H54 (cell line): ENCODE data around the gene STON2.

Source experiments
- DNase-seq: peaks from one replicate; pipeline ENCODE4 v3.0.0; 2011; ENCODE audit warnings: low spot score, mixed read lengths; ENCODE audit not compliant: insufficient read length
- FAIRE-seq: peaks from 3 replicates; lab custom pipeline; 2011; peaks lifted over from hg19 to GRCh38; lab: Jason Lieb, UNC
- POLR2A ChIP-seq: IDR thresholded peaks from 2 replicates; pipeline ENCODE4 v1.6.1; 2011; ENCODE audit warnings: low read depth, mild to moderate bottlenecking, low read length

Gene STON2

DNA sequence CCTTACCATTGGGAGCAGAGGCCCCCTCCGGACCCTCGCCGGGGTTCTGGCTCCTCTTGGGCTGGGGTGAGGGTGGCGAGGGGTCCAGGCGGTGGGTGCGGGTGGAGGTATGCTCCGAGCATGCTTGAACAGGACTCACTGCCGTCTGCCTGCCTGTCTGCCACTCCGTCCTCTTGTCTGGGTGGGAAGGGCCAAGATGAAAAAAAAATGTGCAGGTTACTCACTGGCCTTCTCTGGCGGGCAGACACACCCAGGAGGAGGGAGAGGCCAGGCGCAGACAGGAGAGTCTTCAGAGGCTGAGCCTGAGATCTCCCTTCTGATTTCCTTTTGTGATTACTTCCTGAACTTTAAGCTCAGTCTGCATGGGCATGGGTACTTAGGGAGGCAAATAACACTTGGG is 76.1 kb downstream of the STON2 start:
- DNase-seq = peak; percentile 35
- FAIRE-seq = no peak
- TF ChIP-seq POLR2A = no peak

DNA sequence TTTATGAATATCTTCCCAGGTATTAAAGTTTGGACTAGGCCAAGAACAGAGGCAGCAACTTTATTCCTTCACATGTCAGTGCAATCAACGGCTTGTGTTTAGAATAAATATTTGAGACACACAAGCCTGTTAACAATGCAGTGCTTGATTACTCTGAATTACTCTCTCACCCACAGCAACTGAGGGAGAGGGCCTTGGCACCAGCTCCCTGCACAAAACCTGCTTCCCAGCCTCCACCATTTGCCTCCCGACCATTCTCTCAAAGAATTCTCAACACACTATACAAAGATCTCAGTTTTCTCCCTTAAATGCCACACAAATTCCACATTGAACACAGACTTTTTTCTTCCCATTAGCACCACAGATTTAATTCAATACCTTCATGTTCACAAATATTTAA is 77.0 kb downstream of the STON2 start:
- DNase-seq (no peak), FAIRE-seq (no peak)
- no peak for TF ChIP-seq POLR2A

DNA sequence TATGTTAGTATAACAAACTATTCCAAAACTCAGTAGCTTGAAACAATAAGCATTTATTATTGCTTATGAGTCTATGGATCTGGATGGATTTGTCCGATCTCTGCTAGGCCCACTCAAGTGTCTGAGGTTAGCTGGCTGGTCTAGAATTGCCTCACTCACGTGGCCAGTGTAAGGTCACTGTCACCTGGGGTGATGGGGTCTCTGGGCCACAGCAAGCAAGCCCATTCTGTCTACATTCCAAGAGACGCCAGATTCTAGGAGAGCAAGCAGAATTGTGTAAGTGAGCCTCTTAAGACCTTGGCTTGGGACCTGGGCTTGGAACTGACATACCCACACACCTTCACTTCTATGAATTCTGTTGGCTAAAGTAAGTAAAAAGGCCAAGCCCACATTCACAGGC is 80.2 kb downstream of the STON2 start:
- FAIRE-seq = no peak

DNA sequence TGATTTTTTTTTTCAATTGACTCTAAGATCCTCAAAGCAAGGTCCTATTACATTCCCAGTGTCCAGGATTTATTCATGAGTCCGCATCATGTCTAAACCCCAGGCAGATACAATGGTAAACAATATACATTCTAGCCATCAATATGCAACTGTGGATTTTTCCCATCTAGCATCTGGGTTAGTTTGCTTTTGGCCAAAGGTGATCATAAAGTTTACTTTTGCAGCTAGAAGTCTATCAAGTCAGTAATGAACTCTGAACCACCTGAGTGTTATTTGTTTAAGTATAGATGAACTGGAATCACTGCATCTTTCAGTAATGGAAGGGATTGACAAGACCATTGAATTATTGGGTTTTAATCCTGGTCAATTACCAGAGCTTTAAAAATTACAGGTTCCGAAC is 80.8 kb downstream of the STON2 start:
- FAIRE-seq (no peak), DNase-seq (no peak)
- TF ChIP-seq POLR2A = no peak

More for the DNA sequence above, 80.2 kb downstream of the STON2 start:
- no peak for DNase-seq
- TF ChIP-seq POLR2A = no peak

DNA sequence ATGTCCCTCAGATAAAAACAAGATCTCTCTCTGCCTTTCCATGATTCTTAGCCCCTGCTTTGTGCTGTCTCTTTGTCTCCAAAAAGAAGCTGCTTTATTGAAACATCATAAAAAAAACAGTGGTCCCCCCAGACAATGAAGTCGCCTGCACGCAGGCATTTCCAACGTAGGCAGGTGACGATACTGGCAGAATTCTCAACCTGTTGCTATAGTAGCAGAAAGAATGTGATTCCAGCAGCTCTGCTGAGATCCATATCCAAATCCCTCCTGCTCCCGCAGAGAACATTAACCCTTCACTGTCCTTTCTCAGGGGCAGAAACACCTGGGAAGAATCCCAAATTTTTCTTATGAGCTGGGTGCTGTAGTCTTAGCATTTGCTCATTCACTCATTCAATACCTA is 84.8 kb downstream of the STON2 start:
- no peak for FAIRE-seq
- DNase-seq = no peak
- no peak for TF ChIP-seq POLR2A

DNA sequence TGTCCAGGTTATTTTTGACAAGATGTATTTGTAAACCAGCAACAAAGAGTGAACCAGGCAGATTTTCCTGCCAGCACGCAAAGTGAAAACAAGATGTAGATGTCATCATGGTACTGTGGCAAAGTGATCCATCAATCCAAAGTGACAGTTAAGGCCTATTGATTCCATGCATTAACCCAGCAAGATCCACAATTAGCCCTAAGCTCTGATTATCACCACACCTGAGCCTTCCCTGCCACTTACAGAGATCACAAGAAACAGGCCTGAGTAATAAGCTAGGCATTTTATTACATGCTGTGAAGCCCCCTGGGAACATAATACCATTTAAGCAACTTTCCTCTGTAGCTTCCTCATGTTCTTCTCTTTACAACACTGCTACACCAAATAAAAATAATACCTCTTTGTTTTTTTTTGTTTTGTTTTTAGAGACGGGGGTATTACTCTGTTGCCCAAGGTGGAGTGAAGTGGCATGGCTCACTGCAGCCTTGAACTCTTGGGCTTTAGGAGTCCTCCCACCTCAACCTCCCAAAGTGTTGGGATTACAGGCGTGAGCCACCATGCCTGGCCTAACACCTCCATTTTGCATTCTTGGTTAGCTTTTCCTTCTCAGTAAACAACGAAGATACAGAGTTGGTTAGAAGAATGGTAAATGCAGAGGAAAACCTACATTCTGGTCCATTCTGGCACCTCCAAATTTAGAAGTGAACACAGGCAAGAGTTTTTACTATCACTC is 85.5 kb downstream of the STON2 start:
- no peak for FAIRE-seq

DNA sequence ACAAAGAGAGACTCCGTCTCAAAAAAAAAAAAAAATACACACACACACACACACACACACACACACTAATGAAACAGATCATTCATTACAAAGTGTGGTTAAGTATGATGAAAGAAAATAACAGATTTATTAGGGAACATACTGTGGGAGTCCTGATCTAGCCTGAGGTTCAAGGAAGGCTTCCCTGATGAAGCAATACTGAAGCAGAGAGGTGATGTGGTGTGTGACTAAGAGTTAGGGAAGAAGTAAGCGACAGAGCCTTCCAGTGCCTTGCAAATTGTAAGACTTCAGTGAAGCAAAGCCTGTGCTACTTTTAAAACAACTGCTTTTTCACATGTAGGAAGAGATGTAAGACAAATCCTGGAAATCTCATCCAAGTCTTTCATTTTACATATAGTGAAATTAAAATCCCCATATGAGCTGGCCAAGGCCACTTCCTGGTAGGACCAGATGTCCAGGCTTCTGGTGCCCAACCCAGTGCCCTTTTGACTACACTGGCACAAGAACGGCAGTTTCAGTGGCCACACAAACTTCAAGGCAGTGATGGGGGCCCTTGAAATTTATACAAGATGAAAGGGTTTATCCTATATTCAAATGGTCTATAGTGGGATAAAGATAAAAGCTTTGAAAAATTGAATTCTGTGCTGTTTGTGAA is 86.2 kb downstream of the STON2 start:
- FAIRE-seq = no peak
- TF ChIP-seq POLR2A = no peak

More for the DNA sequence above, 85.5 kb downstream of the STON2 start:
- no peak for DNase-seq
- no peak for TF ChIP-seq POLR2A

DNA sequence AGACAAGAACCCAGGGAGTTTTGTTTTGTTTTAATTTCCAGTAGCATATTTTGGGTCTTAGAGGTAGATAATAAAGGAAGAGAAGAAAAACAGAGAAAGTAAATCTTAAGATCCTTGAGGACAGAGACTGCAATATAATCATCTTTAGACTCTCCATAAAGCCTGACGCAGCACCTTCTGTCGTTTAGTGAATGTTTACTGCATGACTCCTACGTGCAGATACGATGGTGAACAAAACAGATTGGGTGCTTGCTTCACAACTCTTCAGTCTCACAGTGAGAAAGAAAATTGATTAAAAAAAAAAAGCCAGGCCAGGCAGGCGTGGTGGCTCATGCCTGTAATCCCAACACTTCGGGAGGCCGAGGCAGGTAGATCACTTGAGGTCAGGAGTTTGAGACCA is 86.9 kb downstream of the STON2 start:
- TF ChIP-seq POLR2A = no peak
- FAIRE-seq (no peak), DNase-seq (no peak)

More for the DNA sequence above, 86.2 kb downstream of the STON2 start:
- DNase-seq = no peak

DNA sequence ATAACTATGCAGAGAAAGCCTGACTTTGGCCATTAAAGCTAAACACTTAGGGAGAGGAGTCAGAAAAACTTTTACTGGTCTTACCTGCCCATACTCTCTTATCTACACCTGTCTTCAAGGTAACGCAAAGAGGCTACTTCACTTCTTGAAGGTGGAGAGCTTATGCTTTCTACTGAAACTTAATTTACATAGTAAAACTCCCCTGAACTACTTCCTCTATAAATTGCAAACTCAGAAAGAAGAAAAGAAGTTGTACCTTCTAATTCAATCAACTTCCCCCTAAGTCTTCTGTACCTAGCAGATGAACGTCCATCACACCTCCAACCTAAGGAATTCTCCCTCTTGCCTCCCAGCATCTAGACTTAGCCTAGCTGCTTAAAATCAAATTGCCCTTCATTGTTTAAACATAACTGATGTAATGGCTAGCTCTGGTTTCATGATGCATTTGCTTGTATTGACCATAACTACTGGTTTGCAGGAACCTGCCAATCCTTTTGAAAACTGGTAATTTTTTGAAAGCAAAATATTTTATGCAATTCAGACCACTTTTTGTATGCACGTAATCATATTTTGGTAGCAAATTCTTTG is 87.7 kb downstream of the STON2 start:
- FAIRE-seq (no peak), DNase-seq (no peak)
- no peak for TF ChIP-seq POLR2A

DNA sequence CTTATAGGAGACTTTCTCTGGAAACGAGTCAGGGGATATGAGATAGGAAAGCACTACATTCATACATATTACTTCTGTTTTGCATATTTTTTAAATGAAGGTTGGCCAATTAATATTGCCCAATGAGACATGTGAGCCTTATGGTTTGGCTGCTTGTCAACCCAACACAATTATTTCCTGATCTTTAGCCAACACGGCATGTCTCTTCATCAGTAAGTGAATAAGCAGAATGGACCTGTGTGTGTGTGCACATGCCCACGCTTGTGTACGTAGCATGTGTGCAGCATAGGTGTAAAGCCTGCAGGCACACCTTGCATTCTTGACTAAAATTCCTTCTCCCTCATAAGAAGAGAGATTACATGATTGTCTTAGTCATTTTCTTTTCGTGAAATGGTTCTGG is 88.3 kb downstream of the STON2 start:
- no peak for TF ChIP-seq POLR2A
- DNase-seq (no peak), FAIRE-seq (no peak)

DNA sequence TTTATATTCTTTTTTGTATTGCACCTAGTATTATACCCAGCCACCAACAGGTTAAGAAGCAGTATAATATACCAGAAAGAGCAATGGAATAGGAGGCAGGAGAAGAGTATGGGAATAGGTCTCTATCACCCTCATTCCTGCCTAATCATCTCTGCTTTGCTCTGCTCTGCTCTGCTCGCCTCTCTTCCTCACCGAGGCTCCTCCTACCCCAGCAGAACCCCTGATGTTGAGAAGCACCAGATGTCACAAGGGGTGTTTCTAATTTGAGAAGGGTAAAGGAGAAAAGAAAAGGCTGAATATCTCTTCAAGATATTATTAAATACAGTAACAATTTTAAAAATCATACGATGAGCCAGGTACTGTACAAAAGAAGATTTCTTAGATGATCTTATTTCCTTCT is 89.0 kb downstream of the STON2 start:
- FAIRE-seq (no peak), DNase-seq (no peak)
- no peak for TF ChIP-seq POLR2A

DNA sequence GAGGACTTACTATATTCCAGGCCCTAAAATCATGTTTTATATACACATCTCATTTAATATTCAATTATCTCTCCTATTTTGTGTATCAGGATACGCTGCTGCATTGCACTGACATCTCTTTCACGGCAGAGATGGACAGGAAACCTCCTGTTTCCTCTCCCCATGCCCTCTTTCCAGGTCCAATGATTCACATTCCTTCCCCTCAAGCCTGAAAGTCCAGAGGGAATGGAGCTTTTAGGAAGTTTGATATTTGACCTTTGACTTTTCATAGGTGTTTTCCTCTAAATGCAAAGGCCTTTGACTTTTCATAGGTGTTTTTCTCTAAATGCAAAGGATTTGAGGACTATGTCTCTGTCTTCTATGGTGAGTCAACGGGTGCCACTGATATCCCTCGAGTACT is 89.5 kb downstream of the STON2 start:
- FAIRE-seq = no peak
- no peak for DNase-seq
- no peak for TF ChIP-seq POLR2A

DNA sequence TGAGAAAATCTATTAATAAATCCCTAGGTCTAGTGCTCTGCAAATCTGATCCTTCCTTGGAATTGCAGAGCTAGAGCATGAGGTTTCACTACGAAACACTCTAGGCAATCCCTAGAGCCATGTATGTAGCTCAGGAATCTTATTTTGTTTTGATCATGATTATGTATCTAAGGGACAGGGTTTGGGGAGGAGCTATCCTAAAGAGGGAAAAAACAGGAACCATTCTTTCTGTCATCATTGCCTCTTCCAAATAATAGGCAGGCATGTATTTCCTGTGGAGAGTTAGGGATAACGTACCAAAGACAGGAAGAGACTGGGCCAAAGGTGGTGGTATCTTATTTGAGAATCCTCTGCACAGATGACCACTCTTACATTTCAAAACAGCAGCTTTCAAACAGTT is 90.6 kb downstream of the STON2 start:
- TF ChIP-seq POLR2A = no peak
- no peak for DNase-seq
- FAIRE-seq = no peak

DNA sequence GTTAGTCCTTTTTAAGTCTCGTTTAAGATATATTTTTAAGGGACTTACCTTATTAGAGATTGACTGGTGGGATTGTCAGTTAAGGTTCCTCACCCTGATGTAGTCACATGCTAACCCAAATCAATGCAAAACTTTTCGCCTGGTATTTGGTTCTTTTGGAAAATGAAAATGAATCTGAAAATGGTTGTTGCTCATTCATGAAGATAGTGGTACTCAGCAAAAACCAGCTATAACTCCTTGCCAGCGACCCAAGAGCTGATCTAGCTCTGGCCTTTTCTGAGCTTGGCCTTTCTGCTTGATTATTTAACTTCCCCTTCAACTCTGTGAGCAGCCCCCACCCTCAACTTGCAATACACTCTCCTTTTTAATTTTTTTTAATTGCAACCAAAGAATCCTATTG is 94.4 kb downstream of the STON2 start:
- FAIRE-seq (no peak), DNase-seq (no peak)
- TF ChIP-seq POLR2A = no peak
